Measurements from ENCODE around the gene NSMCE4A. TPM values are rescaled to one million over a fixed set of nuclear protein-coding genes. Genes with fewer than 3 reads are reported as not detected.
"Not testable (repeated sequence)": the region's sequence is repeated elsewhere in the genome, so short reads cannot be mapped to it uniquely, and the experiment has no call there.

The NSMCE4A gene
- total RNA-seq, 1 donor from 2014 or later: 34.6 TPM

DNA sequence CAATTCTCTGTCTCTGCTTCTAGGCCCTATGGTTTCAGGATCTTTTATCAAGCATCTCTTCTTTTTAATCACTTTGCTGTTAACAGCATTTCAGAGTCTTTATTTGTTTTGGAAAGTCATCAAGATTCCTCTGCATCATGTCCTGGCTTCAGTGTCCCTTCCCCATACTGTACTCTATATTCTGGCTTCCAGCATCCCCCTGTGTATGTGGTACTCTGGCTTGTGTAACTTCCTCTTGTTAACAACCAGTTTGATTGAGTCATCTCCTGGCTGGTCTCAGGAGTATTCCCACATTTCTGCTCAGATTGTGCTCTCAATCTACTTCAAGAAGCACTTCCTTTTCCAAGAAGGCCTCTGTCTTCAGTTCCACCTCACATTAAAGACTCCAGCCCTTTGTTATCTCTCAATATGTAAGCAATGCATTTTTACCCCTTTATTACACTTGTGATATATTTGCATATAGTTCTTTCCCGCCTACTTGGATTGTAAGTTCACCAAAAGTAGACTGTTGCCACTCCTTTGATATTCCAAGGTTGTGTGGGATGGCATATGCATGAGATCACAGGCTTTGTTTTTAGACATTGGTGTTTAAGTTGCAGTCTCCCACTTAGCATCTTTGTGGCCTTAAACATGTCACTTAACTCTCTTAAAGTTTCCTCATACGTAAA is 32.1 kb downstream of the NSMCE4A start:
- DNase-seq (ENCODE audit: low spot score in 2 of 2) (peak in 1 of 2 donors; percentile 14), FAIRE-seq (no peak)

DNA sequence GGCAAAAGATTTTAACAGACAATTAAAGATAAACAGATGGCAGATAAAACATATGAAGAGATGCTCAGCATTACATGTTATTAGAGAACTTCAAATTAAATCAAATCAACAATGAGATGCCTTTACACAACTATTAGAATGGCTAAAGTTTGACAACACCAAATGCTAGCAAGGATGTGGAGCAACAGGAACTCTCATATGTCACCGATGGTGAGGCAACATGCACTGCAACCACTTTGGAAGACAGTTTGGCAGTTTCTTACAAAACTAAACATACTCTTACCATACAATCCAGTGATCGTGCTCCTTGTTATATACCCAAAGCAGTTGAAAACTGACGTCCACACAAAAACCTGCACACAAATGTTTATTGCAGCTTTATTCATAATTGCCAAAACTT is 33.5 kb downstream of the NSMCE4A start:
- no peak for FAIRE-seq
- DNase-seq (ENCODE audit: low spot score in 2 of 2): no peak

DNA sequence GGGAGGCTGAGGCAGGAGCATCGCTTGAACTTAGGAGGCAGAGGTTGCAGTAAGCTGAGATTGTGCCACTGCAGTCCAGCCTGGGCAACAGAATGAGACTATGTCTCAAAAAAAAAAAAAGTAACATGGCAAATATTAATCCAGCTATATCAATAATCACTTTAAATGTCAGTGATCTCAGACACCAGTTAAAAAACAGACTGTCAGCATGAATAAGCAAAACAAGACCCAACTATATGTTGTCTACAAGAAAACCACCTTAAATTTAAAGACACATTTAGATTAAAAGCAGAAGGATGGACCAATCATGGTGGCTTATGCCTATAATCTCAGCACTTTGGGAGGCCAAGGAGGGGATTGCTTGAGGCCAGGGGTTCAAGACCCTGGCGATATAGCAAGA is 38.7 kb downstream of the NSMCE4A start:
- FAIRE-seq (no peak), DNase-seq (ENCODE audit: low spot score in 2 of 2) (no peak)

DNA sequence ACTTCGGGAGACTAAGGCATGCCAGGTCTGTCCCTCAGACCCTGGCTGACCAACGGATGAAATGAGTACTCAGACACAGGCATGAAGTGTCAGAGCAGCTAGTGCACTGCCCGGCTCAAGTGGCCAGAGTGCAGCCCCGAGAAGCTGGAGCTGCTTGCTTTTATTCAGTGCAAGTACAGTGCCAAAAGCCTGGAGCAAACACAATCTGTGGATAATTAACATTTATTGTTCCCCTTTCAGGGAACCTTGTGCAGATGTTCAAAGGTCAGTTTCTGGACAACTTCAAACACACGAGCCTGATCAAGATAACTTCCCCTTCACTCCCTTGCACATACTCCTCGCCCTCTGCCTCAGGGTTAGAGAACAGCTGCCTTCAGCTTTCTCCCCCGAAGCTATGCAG is 39.3 kb downstream of the NSMCE4A start:
- DNase-seq (ENCODE audit: low spot score in 2 of 2) (no peak), FAIRE-seq (no peak)

DNA sequence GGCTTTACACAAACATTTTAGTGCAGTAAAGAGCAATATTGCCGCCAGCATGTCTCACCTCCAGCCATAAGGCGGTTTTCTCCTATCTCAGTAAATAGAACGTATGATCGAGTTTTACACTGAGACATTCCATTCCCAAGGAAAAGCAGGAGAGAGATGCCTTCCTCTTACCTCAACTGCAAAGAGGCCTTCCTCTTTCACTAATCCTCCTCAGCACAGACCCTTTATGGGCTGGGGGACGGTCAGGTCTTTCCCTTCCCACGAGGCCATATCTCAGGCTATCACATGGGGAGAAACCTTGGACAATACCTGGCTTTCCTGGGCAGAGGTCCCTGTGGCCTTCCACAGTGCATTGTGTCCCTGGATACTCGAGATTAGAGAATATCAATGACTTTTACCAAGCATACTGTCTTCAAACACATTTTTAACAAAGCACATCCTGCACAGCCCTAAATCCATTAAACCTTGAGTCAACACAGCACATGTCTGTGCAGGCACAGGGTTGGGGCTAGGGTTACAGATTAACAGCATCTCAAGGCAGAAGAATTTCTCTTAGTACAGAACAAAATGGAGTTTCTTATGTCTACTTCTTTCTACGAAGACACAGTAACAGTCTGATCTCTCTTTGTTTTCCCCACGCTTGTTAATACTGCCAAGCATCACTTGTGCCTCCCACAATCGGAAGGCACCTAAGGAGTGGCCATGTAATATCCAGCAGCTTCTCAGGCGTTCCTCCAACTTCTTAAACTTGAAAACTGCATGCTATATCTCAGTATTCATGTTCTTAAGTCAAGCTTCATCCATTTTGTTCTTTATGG is 44.5 kb downstream of the NSMCE4A start:
- DNase-seq (ENCODE audit: low spot score in 2 of 2); FAIRE-seq: not testable (repeated sequence)

DNA sequence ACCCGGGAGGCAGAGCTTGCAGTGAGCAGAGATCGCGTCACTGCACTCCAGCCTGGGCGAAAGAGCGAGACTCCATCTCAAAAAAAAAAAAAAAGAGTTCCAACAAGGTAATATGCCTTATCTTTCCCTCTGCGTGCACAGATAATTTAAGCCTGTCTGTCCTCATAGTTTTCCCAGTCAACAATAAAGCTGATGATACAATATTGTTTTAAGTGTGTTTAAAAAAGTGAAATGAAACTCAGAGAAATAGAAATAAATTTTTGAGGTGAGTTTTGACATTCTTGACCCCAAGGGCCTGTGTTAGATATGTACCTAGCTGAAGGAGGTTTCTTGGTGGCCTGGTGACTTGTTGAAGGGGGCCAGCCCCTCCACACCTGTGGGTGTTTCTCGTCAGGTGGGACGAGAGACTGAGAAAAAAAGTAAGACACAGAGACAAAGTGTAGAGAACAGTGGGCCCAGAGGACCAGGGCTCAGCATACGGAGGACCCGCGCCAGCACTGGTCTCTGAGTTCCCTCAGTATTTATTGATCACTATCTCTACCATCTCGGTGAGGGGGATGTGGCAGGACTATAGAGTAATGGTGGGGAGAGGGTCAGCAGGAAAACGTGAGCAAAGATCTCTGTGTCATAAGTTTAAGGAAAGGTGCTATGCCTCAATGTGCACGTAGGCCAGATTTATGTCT is 45.3 kb downstream of the NSMCE4A start:
- not testable (repeated sequence) for DNase-seq (ENCODE audit: low spot score in 2 of 2); FAIRE-seq

DNA sequence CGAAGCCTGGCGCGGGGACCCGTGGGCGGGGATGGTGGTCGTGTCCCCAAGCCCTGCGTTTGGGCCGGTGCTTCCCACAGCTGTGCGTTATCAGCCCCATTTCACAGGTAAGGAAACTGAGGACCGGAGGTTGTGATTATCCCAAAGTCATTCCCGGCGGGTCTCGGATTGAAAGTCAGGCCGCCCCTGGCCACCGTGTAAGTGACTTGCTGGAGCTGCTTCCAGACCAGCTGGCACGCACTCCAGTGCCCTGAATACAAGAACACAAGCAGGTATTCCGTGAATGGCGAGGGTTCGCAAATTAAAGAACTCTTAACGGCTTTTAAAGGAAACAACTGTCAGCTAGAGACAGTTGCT is 46.5 kb downstream of the NSMCE4A start:
- FAIRE-seq (no peak), DNase-seq (ENCODE audit: low spot score in 2 of 2) (peak in 1 of 2 donors; percentile 18)

DNA sequence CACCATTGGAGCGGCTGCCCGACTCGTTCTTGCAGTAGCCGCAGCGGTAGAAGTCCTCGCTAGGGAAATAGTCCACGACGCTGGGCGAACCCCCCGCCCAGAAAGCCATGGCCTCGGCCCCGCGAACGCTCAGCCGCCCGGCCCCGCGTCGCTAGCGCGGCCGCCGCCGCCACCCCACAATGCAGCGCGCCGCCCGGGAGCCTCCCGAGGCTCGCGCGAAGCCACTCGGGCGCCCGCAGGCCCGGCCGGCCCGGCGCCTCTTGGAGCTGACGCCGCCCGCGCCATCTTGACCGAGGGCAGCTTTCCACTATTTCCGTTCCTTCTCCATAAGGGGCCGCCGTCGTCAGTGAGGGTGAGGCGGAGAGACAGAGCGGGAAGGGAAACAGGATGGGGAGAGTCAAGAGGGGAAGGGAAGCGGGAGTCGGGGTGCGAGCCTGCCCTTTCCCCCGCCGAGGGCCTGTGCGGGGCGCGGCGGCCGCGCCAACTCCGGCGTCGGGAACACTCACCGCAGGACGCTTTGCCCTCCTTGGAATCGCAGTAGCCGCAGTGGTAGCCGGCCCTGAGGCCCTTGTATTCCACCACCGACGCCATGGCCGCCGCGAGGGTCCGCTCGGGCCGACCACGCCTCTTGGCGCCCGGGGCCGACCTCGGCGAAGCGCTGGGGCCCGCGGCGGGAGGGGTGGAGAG is 47.0 kb downstream of the NSMCE4A start, which contains the start of gene ATE1:
ATE1 (minus strand) TSS at position 191 of the 687 bp plus-strand sequence; CDS start at position 109, 82 bp downstream.
- FAIRE-seq: no peak
- peak; percentile 89 to 94 for DNase-seq (ENCODE audit: low spot score in 2 of 2)

DNA sequence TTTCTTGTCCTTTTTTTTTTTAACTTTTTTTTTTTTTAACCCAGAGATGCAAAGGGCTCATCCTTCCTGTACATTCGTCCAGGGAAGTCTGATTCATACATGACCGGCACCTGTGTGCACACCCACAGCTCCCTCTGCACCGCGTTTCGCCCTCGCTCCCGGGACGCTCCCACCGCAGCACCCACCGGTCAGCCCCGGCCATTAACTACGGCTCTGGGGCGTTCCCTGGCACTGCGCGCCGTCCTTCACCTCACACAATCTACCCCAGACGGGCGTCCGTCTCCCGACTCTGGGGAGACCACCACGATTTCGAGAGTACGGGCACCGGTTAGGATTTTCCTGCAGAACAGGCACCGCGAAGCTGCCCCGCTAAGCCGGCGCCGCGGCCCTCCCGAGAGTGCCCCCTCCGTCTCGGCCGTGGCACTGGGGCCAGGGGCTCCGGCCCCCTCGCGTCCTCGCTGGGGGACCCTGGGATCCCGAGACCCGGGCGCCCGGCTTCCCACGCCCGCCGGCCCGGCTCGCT is 47.6 kb downstream of the NSMCE4A start:
- FAIRE-seq (no peak), DNase-seq (ENCODE audit: low spot score in 2 of 2) (peak; percentile 48 to 49)

DNA sequence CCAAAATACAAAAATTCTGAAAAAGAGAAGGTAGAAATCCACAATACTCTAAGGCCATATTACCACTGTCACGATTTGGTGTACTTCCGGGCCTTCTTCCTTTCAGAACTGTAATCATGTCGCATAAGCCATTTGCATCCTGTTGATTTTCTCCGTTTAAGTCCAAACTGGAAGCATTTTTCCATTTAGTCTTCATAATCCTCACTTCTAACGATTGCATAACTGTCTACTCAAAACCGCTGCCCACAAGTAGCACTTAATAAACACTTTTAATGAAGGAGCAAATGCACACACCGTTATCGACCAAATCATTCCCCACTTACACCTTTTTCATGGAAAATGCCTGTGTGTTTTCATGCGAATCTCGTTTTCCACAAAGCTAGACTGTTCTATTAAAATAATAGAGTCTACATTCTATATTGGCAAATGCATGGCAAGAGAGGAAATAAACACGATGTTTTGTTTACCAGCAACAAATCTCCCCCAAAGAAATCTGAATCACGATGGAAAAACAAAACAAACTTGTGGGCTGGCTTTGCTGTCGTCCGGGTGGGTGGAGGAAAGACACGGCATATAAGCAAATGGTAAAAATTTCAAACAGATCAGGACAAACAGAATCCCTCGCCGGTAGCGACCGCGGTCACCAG is 48.2 kb downstream of the NSMCE4A start:
- no peak for FAIRE-seq

DNA sequence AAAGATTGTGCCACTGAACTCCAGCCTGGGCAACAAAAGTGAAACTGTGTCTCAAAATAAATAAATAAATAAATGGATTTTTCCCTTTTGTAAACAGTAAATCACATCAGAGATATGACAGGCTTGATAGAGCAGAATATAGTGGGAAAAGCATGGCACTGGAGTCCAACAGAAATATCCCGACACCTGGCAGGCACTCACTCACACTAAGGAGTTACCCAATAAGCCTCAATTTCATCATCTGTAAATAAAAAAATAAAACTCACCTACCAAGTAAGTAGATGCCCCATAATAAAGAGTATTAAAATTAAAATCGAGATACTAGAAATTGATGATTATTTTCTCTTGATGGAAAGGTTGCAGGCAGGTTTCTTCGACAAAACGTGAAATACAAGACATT is 48.9 kb downstream of the NSMCE4A start:
- no peak for FAIRE-seq
- DNase-seq (ENCODE audit: low spot score in 2 of 2): no peak

More for the DNA sequence above, 48.2 kb downstream of the NSMCE4A start:
- peak in 1 of 2 donors; percentile 17 for DNase-seq (ENCODE audit: low spot score in 2 of 2)

DNA sequence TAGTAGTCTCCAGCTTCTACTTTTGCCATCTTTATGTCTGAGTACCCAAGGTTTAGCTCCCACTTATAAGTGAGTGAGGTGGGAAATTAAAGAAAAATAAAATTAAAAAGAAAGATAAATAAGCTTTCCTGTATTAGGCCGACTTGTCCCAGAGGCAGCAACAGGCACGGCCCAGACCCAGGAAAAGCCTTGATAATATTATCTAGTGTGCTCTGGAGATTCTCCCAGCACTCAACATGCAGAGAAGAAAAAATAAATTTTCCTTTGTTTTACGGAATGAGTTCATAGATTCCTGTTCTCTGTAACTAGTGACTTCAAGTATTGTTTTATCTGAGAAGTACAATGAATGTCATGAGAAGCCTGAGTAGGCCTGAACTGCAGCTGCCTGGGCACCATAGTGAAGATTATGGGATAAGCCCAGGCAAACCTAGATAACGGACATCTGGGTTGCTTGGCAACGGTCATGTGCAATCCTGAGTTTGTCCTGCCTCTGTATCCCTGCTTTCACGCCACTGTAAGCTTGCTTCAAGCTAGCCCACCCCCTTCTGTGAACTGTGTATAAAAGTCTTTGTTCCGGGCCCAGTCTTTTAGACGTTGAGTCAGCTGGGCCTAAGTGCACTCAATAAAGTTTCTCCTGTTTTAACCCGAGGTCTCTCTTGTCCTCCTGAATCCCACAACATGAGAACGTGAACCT is 53.6 kb downstream of the NSMCE4A start:
- FAIRE-seq: no peak

DNA sequence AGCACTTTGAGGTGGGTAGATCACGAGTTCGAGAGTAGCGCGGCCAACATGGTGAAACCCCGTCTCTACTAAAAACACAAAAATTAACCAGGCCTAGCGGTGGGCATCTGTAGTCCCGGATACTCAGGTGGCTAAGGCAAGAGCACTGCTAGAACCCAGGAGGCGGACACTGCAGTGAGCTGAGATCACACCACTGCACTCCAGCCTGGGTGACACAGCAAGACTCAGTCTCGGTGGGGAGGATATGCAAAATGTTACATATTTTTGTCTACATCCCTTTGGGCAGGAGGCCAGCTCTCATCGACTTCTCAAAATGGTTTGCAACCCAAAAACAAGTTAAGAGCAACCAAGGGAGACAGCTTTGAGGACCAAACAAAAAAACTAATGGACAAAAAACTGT is 55.4 kb downstream of the NSMCE4A start:
- DNase-seq (ENCODE audit: low spot score in 2 of 2): no peak
- FAIRE-seq: no peak

More for the DNA sequence above, 53.6 kb downstream of the NSMCE4A start:
- no peak for DNase-seq (ENCODE audit: low spot score in 2 of 2)

DNA sequence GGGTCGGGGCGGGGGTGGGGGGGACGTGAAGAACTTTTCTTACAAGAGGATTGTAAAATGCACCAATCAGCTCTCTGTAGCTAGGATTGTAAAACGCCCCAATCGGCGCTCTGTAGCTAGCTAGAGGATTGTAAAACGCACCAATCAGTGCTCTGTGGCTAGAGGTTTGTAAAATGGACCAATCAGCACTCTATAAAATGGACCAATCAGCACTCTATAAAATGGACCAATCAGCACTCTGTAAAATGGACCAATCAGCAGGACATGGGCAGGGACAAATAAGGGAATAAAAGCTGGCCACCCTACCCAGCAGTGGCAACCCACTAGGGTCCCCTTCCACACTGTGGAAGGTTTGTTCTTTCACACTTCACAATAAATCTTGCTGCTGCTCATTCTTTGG is 56.2 kb downstream of the NSMCE4A start:
- not testable (repeated sequence) for DNase-seq (ENCODE audit: low spot score in 2 of 2); FAIRE-seq

DNA sequence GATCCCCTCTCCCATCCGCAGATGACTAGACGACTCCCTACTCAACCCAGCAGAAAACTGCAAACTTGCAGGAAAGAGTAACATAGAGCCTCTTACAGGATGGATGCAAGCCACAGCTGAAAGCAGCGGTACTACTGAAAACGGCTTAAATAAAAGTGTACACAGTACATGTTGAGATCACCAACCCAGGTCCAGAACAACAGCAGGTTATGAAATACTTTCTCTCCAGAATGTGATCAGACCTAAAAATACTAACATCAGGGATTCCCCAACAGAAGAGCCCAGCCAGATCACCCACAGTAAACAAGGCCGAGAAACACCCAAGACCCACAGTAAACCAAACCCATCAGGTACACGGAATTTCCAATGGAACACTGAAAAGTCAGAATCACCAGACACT is 60.4 kb downstream of the NSMCE4A start:
- no peak for FAIRE-seq
- DNase-seq (ENCODE audit: low spot score in 2 of 2): no peak

DNA sequence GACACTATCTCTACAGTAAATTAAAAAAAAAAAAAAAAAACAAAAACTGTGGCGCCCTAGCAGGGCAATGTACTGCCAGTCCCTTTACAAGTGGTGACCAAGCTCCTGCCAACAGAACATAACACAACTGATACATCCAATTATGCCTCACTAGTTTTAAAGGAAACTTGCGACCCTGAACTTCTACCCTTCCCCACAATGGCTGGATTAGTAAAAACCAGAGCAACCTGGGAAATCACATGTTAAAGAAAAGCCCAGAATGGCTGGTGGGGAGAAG is 63.7 kb downstream of the NSMCE4A start:
- FAIRE-seq: no peak
- no peak for DNase-seq (ENCODE audit: low spot score in 2 of 2)

DNA sequence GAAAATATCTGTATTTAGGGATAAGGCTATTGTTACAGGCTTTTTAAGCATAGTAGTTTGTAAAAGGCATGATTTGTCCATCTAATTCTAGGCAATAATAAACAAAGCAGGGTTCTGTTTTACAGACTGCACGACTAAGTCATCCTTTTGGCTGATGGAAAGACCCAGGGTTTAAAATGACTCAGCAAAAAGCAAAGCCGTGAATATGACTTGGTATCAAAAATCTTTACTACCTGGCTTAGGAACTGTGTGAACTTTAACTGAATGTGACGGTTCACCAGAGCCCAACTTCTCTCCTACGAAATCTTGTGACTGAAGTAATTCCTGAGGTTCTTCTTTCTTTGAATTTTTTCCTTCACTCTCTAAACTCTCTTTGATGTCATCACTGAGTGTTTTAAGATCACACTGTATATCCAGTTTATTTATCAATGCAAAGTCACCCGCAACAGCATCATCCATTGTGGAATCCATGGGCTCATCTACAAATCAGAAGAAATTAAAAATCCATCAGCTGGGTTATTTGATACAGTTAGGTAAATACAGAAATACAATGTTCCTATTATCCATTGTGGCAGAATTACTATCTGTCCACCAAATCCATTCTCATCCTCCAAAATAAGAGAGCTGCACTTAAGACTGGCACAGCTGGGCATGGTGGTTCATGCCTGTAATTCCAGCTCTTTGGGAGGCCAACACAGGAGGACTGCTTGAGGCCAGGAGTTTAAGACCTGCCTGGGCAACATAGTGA is 64.2 kb downstream of the NSMCE4A start:
- DNase-seq (ENCODE audit: low spot score in 2 of 2): peak in 1 of 2 donors; percentile 22
- FAIRE-seq: no peak

Measured in frontal cortex (tissue), 4 donors.